ENCODE results near the gene UVSSA. TPM values are rescaled to one million over a fixed set of nuclear protein-coding genes. Genes with fewer than 3 reads are reported as not detected.

The UVSSA gene
- total RNA-seq, 1 donor from 2014 or later, result 25.5 TPM

DNA sequence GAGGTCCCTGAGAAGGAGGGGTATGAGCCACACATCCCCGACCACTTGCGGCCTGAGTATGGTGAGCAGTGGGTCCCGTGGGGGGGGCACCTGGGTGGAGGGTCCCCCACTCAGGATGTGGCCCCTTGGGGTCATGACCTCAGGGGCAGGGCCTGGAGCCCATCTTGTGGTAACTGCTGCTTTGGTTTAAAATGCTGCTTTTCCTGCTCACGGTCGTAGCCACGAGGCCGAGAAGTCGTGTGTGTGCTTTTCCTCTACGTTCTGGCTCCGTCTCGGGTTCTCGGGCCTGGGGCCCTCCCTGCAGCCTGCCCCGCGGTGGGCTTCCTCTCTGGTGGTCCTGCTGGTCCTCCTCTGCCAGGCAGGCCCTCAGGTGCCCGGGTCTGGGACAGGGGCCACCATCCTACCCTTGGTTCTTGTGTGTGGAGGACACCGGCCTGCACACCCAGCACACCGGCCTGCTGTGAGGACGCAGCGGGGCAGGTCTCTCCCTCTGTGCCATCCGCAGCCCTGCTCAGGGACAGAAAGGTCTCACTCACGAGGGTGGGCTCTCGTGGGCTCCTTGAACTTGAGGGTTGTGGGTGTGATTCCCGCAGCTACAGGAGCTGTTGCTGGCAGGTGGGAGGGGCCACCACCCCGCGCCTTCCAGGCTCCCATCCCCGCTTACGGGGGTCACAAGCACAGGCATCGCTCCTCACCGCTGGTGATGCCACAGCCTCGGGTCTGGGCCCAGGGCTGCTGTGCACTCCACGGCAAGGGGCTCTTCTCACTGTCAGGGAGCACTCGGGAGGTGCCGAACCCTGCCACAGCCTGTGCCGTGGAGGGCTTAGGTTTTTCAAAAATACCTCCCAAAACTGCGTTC, 19.6 kb downstream of the UVSSA start:
- H3K4me3 ChIP-seq, result no peak overlapping the region
- no peak for DNase-seq (ENCODE audit: extremely low spot score in 2 of 2)
- TF ChIP-seq POLR2A (IDR thresholded peaks at IDR 0.05), result no peak
- TF ChIP-seq POLR2AphosphoS5 (IDR thresholded peaks at IDR 0.05; ENCODE audit: insufficient read depth in 1 of 2, low read depth in 1 of 2), result no peak
- no peak for TF ChIP-seq CTCF (IDR thresholded peaks at IDR 0.05)
- no peaks in the 10 kb centered on the region for H3K36me3 ChIP-seq
- H3K9me3 ChIP-seq, result no peaks in the 10 kb centered on the region
- no peaks in the 10 kb centered on the region for H3K4me1 ChIP-seq
- H3K27me3 ChIP-seq, result no peaks in the 10 kb centered on the region
- intact Hi-C loops (cut with DNase I), result no loop called here
- H3K27ac ChIP-seq, result no peak overlapping the region

GRCh38 chr4:1367230-1367935, 20.4 kb downstream of the UVSSA start:
- TF ChIP-seq POLR2A (IDR thresholded peaks at IDR 0.05) (no peak), CTCF (IDR thresholded peaks at IDR 0.05) (no peak), POLR2AphosphoS5 (IDR thresholded peaks at IDR 0.05; ENCODE audit: insufficient read depth in 1 of 2, low read depth in 1 of 2) (no peak)
- DNase-seq (ENCODE audit: extremely low spot score in 2 of 2), result no peak
- H3K4me1 ChIP-seq, result no peaks in the 10 kb centered on the region
- no peak overlapping the region for H3K4me3 ChIP-seq
- H3K9me3 ChIP-seq, result no peaks in the 10 kb centered on the region
- H3K27ac ChIP-seq, result no peak overlapping the region
- no peaks in the 10 kb centered on the region for H3K27me3 ChIP-seq
- intact Hi-C loops (cut with DNase I), result no loop called here
- H3K36me3 ChIP-seq, result no peaks in the 10 kb centered on the region

GRCh38 chr4:1367936-1368289, 20.9 kb downstream of the UVSSA start:
- Histone ChIP-seq H3K4me1 (no peaks in the 10 kb centered on the region), H3K27ac (no peak overlapping the region), H3K9me3 (no peaks in the 10 kb centered on the region), H3K4me3 (no peak overlapping the region), H3K27me3 (no peaks in the 10 kb centered on the region), H3K36me3 (no peaks in the 10 kb centered on the region)
- intact Hi-C loops (cut with DNase I), result no loop called here
- no peak for DNase-seq (ENCODE audit: extremely low spot score in 2 of 2)
- TF ChIP-seq POLR2AphosphoS5 (IDR thresholded peaks at IDR 0.05; ENCODE audit: insufficient read depth in 1 of 2, low read depth in 1 of 2) (no peak), CTCF (IDR thresholded peaks at IDR 0.05) (no peak), POLR2A (IDR thresholded peaks at IDR 0.05) (no peak)

DNA sequence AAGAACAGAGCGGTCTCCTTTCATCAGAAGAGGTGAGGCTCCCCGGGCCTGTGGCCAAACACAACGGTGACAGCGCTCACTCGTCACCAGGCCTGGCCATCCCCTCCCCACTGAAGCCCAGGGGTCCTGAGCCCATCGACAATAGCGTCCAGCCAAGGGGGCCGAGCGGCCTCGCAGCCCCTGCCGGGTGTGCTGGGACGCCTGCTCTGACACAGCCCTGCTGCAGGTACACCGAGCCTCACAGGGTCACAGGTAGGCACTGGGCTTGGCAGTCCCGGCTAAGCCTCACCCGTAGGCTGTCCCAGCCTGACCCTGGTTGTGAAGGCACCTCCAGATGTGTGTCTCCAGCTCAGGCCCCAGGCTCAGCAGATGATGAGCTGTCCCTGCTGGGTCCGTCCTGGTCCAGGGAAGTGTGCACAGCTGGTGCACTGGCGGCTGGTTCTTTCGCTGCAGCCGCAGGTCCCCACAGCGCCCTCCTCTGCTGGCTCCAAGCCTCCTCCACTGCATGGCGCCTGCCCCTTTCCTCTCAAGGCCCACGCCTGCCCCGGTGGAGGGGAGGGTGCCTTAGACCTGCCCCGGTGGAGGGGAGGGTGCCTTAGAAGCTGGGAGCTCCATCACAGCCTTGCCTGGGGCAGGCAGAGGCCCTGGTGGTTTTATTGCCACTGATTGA, 21.5 kb downstream of the UVSSA start:
- no peak for DNase-seq (ENCODE audit: extremely low spot score in 2 of 2)
- H3K27me3 ChIP-seq, result no peaks in the 10 kb centered on the region
- no peaks in the 10 kb centered on the region for H3K4me1 ChIP-seq
- H3K4me3 ChIP-seq, result no peak overlapping the region
- TF ChIP-seq POLR2A (IDR thresholded peaks at IDR 0.05) (no peak), POLR2AphosphoS5 (IDR thresholded peaks at IDR 0.05; ENCODE audit: insufficient read depth in 1 of 2, low read depth in 1 of 2) (no peak), CTCF (IDR thresholded peaks at IDR 0.05) (no peak)
- intact Hi-C loops (cut with DNase I), result no loop called here
- no peaks in the 10 kb centered on the region for H3K9me3 ChIP-seq
- H3K36me3 ChIP-seq, result no peaks in the 10 kb centered on the region
- no peak overlapping the region for H3K27ac ChIP-seq

Measured in vagina (tissue), 2 donors.